Measurements from ENCODE around the gene SPSB3.
"Not testable (repeated sequence)": the region's sequence is repeated elsewhere in the genome, so short reads cannot be mapped to it uniquely, and the experiment has no call there.

GRCh38 chr16:1732551-1732987, 49.8 kb downstream of the SPSB3 start:
- TF ChIP-seq CTCF (conservative IDR thresholded peaks at IDR 0.05 in 1 of 2, IDR thresholded peaks at IDR 0.05 in 1 of 2; ENCODE audit: low read depth in 1 of 2, low read length in 2 of 2); EZH2 (IDR thresholded peaks at IDR 0.05; ENCODE audit: low read length, missing control alignments): not testable (repeated sequence)

All from fibroblast of lung (primary cell).